Neural progenitor cell (in vitro differentiated cells): ENCODE data around the gene VTI1A. TPM values are rescaled to one million over a fixed set of nuclear protein-coding genes. Genes with fewer than 3 reads are reported as not detected.
A peak's percentile ranks its signal among the peaks of the same experiment; 100 is the strongest.

ENCODE experiments used
- DNase-seq: peaks from one replicate; pipeline ENCODE4 v3.0.0-alpha.2; 2016; ENCODE audit warnings: low spot score
- H2AFZ ChIP-seq: fragments of 200-600 bp; sonication (generic); replicated peaks from 2 replicates; pipeline ENCODE4 v1.6.1; 2016; ENCODE audit warnings: antibody characterized with exemption
- H3F3A ChIP-seq: fragments of 200-600 bp; sonication (generic); 2 replicates; pipeline ENCODE4 v1.6.1; 2016; ENCODE audit warnings: antibody characterized with exemption, low read depth
- H3K27ac ChIP-seq: fragments of 200-600 bp; sonication (generic); 2 replicates; pipeline ENCODE4 v1.5.1; 2016; ENCODE audit warnings: mild to moderate bottlenecking
- H3K27me3 ChIP-seq: fragments of 200-600 bp; sonication (generic); 2 replicates; pipeline ENCODE4 v1.6.1; 2016; ENCODE audit warnings: mild to moderate bottlenecking, moderate library complexity
- H3K36me3 ChIP-seq: fragments of 200-600 bp; sonication (generic); 2 replicates; pipeline ENCODE4 v1.5.1; 2016
- H3K4me1 ChIP-seq: fragments of 200-600 bp; sonication (generic); 2 replicates; pipeline ENCODE4 v1.6.1; 2016; ENCODE audit warnings: mixed run types
- H3K4me2 ChIP-seq: fragments of 200-600 bp; sonication (generic); 2 replicates; pipeline ENCODE4 v1.6.1; 2016
- H3K4me3 ChIP-seq: fragments of 200-600 bp; sonication (generic); 2 replicates; pipeline ENCODE4 v1.5.1; 2016
- H3K79me2 ChIP-seq: fragments of 200-600 bp; sonication (generic); 2 replicates; pipeline ENCODE4 v1.6.1; 2016; ENCODE audit warnings: low read depth
- H3K9ac ChIP-seq: fragments of 200-600 bp; sonication (generic); 2 replicates; pipeline ENCODE4 v1.6.1; 2016
- H3K9me3 ChIP-seq: fragments of 200-600 bp; sonication (generic); 2 replicates; pipeline ENCODE4 v1.5.1; 2016; ENCODE audit warnings: low read depth
- H4K20me1 ChIP-seq: fragments of 200-600 bp; sonication (generic); 2 replicates; pipeline ENCODE4 v1.6.1; 2016; ENCODE audit warnings: low read depth
- H3K27ac Mint-ChIP-seq: 3 replicates; pipeline ENCODE4 v1.8.0; 2021; ENCODE audit warnings: mixed read lengths
- H3K27me3 Mint-ChIP-seq: 2 replicates; pipeline ENCODE4 v1.8.0; 2022; ENCODE audit warnings: low read depth, mild to moderate bottlenecking, inconsistent platforms, moderate library complexity, mixed read lengths; ENCODE audit not compliant: insufficient read depth
- H3K36me3 Mint-ChIP-seq: 3 replicates; pipeline ENCODE4 v1.8.0; 2021; ENCODE audit warnings: mixed read lengths
- H3K4me1 Mint-ChIP-seq: 3 replicates; pipeline ENCODE4 v1.8.0; 2021; ENCODE audit warnings: mixed read lengths
- H3K4me3 Mint-ChIP-seq: 3 replicates; pipeline ENCODE4 v1.8.0; 2021; ENCODE audit warnings: mild to moderate bottlenecking, moderate library complexity, mixed read lengths
- H3K9me3 Mint-ChIP-seq: 3 replicates; pipeline ENCODE4 v1.8.0; 2020; ENCODE audit warnings: mixed read lengths
- EZH2 ChIP-seq: fragments of 200-600 bp; sonication (generic); IDR thresholded peaks from 2 replicates; pipeline ENCODE4 v1.6.1; 2017; ENCODE audit warnings: antibody characterized with exemption, mild to moderate bottlenecking, moderate library complexity
- EZH2phosphoT487 ChIP-seq: fragments of 200-600 bp; sonication (generic); IDR thresholded peaks from 2 replicates; pipeline ENCODE4 v1.6.1; 2017; ENCODE audit warnings: antibody characterized with exemption
- total RNA-seq: library from RNA; depleted of rRNA; stranded (reverse); fragments of >200 nt; gene quantifications from 2 replicates; pipeline ENCODE4 v1.2.3, GENCODE V29; 2015; ENCODE audit warnings: low replicate concordance
- TF ChIP-seq, protein P1 (sequence below): fragments of 200-600 bp; sonication (generic); IDR thresholded peaks from 2 replicates; pipeline ENCODE4 v1.5.1; 2017; ENCODE audit warnings: antibody characterized with exemption, mild to moderate bottlenecking

VTI1A gene
- total RNA-seq, 1 donor from 2014 or later: 28.8 TPM

DNA sequence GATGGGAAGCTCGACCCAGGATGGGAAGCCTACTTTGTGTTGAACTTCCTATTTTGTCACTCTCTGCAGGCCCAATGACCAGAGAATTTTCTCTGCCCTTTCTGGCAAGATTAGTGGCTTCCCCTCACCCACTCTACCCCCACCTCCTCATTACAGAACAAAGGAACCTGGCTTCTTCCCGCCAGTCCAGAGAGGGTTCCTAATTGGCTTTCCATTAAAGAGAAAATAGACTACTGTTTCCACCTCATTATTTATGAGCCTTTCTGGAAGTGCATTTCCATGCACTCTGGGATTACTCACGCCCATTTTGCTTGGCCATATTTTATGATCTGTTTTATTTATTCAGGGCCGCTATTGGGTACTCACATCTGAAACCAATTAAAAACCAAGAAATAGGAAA, 408.1 kb downstream of the VTI1A start:
- H3K4me2 ChIP-seq: peak overlapping the region; percentile 36
- H3K4me3 Mint-ChIP-seq: no peak overlapping the region
- H3K27ac Mint-ChIP-seq: no peak overlapping the region
- peaks cover 3% of the 10 kb centered on the region for H3K27me3 Mint-ChIP-seq
- no peaks in the 10 kb centered on the region for H3K9me3 ChIP-seq
- no peak overlapping the region for H3K9ac ChIP-seq
- H3K27me3 ChIP-seq: no peaks in the 10 kb centered on the region
- H3K79me2 ChIP-seq: no peaks in the 10 kb centered on the region
- peaks cover 3% of the 10 kb centered on the region for H3F3A ChIP-seq
- H2AFZ ChIP-seq: no peak overlapping the region
- peaks cover 9% of the 10 kb centered on the region for H3K4me1 Mint-ChIP-seq
- no peaks in the 10 kb centered on the region for H3K36me3 ChIP-seq
- no peaks in the 10 kb centered on the region for H3K36me3 Mint-ChIP-seq
- no peak overlapping the region for H3K27ac ChIP-seq
- no peak for TF ChIP-seq EZH2
- TF ChIP-seq, protein P1, sequence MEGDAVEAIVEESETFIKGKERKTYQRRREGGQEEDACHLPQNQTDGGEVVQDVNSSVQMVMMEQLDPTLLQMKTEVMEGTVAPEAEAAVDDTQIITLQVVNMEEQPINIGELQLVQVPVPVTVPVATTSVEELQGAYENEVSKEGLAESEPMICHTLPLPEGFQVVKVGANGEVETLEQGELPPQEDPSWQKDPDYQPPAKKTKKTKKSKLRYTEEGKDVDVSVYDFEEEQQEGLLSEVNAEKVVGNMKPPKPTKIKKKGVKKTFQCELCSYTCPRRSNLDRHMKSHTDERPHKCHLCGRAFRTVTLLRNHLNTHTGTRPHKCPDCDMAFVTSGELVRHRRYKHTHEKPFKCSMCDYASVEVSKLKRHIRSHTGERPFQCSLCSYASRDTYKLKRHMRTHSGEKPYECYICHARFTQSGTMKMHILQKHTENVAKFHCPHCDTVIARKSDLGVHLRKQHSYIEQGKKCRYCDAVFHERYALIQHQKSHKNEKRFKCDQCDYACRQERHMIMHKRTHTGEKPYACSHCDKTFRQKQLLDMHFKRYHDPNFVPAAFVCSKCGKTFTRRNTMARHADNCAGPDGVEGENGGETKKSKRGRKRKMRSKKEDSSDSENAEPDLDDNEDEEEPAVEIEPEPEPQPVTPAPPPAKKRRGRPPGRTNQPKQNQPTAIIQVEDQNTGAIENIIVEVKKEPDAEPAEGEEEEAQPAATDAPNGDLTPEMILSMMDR: no peak
- no peak for TF ChIP-seq EZH2phosphoT487
- peaks cover 20% of the 10 kb centered on the region for H3K4me1 ChIP-seq
- no peaks in the 10 kb centered on the region for H3K9me3 Mint-ChIP-seq
- no peak overlapping the region for H3K4me3 ChIP-seq
- DNase-seq: peak; percentile 40
- no peaks in the 10 kb centered on the region for H4K20me1 ChIP-seq

DNA sequence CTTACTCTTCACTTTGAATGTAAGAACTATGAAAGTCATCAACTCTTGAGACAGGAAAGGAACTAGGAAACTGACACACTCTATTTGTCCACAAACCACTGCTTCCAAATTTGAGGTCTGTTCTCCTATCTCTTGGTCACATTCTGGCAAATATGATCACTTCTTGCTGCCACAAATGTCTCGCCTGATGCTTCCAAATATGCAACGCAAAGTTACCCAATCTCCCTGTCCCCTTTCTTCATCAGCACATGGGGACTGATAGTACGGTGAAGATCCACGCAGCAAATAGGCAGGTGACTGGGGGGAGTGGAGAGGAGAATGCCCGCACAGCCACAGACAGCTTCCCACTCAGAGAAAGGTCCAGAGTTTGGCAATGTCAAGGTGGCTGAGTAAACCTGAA, 410.5 kb downstream of the VTI1A start:
- Mint-ChIP-seq H3K9me3 (peaks cover 9% of the 10 kb centered on the region), H3K27me3 (peaks cover 3% of the 10 kb centered on the region), H3K27ac (no peak overlapping the region), H3K36me3 (no peaks in the 10 kb centered on the region), H3K4me1 (peaks cover 5% of the 10 kb centered on the region), H3K4me3 (no peak overlapping the region)
- Histone ChIP-seq H3K9me3 (no peaks in the 10 kb centered on the region), H3K79me2 (no peaks in the 10 kb centered on the region), H3K9ac (no peak overlapping the region), H3K36me3 (no peaks in the 10 kb centered on the region), H3K4me3 (no peak overlapping the region), H3K27me3 (no peaks in the 10 kb centered on the region), H3K27ac (no peak overlapping the region), H2AFZ (no peak overlapping the region), H3F3A (no peaks in the 10 kb centered on the region), H4K20me1 (no peaks in the 10 kb centered on the region), H3K4me1 (peaks cover 13% of the 10 kb centered on the region), H3K4me2 (no peak overlapping the region)
- TF ChIP-seq, protein P1: no peak
- TF ChIP-seq EZH2 (no peak), EZH2phosphoT487 (no peak)
- DNase-seq: no peak

DNA sequence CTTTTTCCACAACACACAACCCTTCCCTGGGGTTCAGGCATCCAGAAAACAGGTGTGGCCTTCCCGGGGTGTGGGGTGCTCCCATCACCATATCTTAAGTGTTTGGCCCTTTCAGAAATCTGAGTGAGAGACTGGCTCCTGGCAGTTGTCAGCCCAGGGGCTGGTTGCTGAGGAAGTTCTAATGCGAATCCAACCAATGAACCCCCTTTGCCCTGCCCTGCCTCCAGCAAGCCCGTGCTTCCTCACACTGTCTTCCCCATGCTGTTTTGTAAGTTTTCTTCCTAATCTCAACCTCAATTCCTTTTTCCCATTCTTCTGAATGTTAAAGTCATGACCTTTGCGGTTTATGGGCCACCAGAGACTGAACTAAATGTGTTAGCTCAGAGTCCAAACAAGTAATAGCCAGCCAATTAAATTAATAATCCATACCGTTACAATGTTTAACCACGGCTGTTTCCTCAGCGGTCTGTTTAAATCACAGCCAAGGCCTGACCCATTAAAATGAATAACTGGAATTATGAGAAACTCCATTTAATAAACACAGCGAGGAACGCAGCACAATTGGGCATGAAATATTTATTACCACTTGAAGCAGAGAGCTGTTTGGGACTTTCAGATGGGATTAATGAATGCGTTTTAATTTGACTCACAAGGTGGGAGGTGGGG, 412.1 kb downstream of the VTI1A start:
- H3K4me3 ChIP-seq: no peak overlapping the region
- no peak overlapping the region for H3K27ac Mint-ChIP-seq
- no peaks in the 10 kb centered on the region for H3K79me2 ChIP-seq
- DNase-seq: no peak
- peaks cover 10% of the 10 kb centered on the region for H3K9me3 Mint-ChIP-seq
- no peak overlapping the region for H3K9ac ChIP-seq
- H3K9me3 ChIP-seq: peaks cover 6% of the 10 kb centered on the region
- H3K36me3 ChIP-seq: no peaks in the 10 kb centered on the region
- peaks cover 3% of the 10 kb centered on the region for H3K27me3 Mint-ChIP-seq
- no peak overlapping the region for H3K4me3 Mint-ChIP-seq
- no peak overlapping the region for H2AFZ ChIP-seq
- H3K4me2 ChIP-seq: no peak overlapping the region
- no peaks in the 10 kb centered on the region for H3F3A ChIP-seq
- H3K4me1 ChIP-seq: peaks cover 13% of the 10 kb centered on the region
- peaks cover 5% of the 10 kb centered on the region for H3K4me1 Mint-ChIP-seq
- H4K20me1 ChIP-seq: no peaks in the 10 kb centered on the region
- H3K27ac ChIP-seq: no peak overlapping the region
- H3K36me3 Mint-ChIP-seq: no peaks in the 10 kb centered on the region
- TF ChIP-seq EZH2phosphoT487 (no peak), EZH2 (no peak)
- TF ChIP-seq, protein P1: no peak
- no peaks in the 10 kb centered on the region for H3K27me3 ChIP-seq
